ENCODE measurements around the gene PSMG2.

DNA sequence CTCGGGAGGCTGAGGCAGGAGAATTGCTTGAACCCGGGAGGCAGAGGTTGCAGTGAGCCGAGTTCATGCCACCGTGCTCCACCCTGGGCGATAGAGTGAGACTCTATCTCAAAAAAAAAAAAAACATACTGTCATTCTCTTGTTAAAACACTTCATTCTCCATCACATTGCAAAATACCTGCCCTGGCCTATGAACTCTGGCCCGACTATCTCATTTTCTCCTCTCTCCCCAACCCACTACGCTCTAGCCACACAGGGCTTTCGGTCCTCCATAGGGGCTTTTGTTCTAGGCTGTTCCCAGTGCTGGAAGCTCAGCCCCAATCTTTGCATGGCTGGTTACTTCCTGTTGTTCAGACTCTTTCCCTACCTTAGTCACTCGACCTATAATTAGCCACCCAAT is 10.6 kb upstream of the PSMG2 start:
- TF ChIP-seq, protein P1, sequence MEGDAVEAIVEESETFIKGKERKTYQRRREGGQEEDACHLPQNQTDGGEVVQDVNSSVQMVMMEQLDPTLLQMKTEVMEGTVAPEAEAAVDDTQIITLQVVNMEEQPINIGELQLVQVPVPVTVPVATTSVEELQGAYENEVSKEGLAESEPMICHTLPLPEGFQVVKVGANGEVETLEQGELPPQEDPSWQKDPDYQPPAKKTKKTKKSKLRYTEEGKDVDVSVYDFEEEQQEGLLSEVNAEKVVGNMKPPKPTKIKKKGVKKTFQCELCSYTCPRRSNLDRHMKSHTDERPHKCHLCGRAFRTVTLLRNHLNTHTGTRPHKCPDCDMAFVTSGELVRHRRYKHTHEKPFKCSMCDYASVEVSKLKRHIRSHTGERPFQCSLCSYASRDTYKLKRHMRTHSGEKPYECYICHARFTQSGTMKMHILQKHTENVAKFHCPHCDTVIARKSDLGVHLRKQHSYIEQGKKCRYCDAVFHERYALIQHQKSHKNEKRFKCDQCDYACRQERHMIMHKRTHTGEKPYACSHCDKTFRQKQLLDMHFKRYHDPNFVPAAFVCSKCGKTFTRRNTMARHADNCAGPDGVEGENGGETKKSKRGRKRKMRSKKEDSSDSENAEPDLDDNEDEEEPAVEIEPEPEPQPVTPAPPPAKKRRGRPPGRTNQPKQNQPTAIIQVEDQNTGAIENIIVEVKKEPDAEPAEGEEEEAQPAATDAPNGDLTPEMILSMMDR (IDR thresholded peaks at IDR 0.05 in 2 of 3, conservative IDR thresholded peaks at IDR 0.05 in 1 of 3; ENCODE audit: borderline replicate concordance in 1 of 3, insufficient read depth in 1 of 3, low read depth in 2 of 3, low read length in 2 of 3) = no peak
- no peak for TF ChIP-seq ZNF274 (IDR thresholded peaks at IDR 0.05; ENCODE audit: low read depth, low read length)
- no peak for TF ChIP-seq ELF1 (IDR thresholded peaks at IDR 0.05; ENCODE audit: borderline replicate concordance, low read depth)
- TF ChIP-seq POLR2A (IDR thresholded peaks at IDR 0.05; ENCODE audit: borderline replicate concordance, extremely low read depth, insufficient read depth, insufficient read length) = no peak
- no peak for TF ChIP-seq EZH2 (IDR thresholded peaks at IDR 0.05)
- TF ChIP-seq RAD21 (IDR thresholded peaks at IDR 0.05; ENCODE audit: low read depth) = no peak
- TF ChIP-seq JUND (IDR thresholded peaks at IDR 0.05) = no peak
- TF ChIP-seq EZH2phosphoT487 (IDR thresholded peaks at IDR 0.05; ENCODE audit: borderline replicate concordance) = no peak
- TF ChIP-seq, protein P2, sequence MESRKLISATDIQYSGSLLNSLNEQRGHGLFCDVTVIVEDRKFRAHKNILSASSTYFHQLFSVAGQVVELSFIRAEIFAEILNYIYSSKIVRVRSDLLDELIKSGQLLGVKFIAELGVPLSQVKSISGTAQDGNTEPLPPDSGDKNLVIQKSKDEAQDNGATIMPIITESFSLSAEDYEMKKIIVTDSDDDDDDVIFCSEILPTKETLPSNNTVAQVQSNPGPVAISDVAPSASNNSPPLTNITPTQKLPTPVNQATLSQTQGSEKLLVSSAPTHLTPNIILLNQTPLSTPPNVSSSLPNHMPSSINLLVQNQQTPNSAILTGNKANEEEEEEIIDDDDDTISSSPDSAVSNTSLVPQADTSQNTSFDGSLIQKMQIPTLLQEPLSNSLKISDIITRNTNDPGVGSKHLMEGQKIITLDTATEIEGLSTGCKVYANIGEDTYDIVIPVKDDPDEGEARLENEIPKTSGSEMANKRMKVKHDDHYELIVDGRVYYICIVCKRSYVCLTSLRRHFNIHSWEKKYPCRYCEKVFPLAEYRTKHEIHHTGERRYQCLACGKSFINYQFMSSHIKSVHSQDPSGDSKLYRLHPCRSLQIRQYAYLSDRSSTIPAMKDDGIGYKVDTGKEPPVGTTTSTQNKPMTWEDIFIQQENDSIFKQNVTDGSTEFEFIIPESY (IDR thresholded peaks at IDR 0.05; ENCODE audit: extremely low read depth, insufficient replicate concordance, low read length) = no peak
- TF ChIP-seq POLR2AphosphoS5 (IDR thresholded peaks at IDR 0.05; ENCODE audit: low read depth, low read length) = no peak
- TF ChIP-seq SIN3A (IDR thresholded peaks at IDR 0.05; ENCODE audit: low read depth) = no peak
